Measurements from ENCODE around the gene RAB34. TPM values are rescaled to one million over a fixed set of nuclear protein-coding genes. Genes with fewer than 3 reads are reported as not detected.
A peak's percentile ranks its signal among the peaks of the same experiment; 100 is the strongest.
"Not testable (repeated sequence)": the region's sequence is repeated elsewhere in the genome, so short reads cannot be mapped to it uniquely, and the experiment has no call there.

Gene RAB34
- total RNA-seq, 1 experiment from 2014 or later = 284 TPM

DNA sequence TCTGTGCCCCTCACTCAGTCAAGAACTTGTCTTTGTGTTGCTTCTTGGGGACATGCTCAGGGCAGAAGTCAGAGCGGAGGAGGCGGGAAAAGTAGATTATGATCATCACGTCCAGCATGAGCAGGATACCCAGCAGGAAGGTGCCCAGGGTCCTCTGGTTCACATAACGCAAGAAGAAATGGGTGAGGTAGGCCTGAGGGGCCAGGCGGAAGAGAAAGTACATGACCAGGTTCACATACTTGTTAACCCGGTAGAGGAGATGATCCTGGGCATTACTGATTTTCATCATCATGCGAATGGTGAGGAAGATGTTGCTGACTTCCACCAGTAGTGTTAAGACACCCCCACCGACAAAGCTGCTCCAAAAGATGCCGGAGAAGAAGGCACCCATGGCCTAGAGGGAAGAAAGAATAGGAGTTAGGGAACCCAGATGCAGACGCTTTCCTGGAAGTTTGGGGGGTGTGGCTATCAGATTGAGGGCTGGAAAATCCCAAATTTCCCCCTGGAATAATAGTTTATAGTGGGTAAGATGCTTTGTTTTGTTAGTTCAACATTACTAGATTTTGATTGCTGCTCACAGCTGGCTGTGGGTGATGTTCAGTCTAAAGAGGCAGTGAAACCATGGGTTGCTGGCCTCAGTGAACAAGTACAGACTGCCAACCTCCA, 7.0 kb upstream of the RAB34 start:
- Histone ChIP-seq H3K27ac (ENCODE audit: low read length) (peak overlapping the region; percentile 99), H3K4me1 (ENCODE audit: control insufficient read depth, insufficient read depth, low read length) (peaks cover 39% of the 10 kb centered on the region), H3K27me3 (ENCODE audit: control insufficient read depth, insufficient read depth, low read length) (no peaks in the 10 kb centered on the region), H3K9me3 (ENCODE audit: control insufficient read depth, insufficient read depth, low read depth, low read length) (no peaks in the 10 kb centered on the region), H3K4me3 (ENCODE audit: low read depth in 2 of 2, low read length in 2 of 2) (peak overlapping the region; percentile 69 to 96), H3K36me3 (ENCODE audit: control insufficient read depth, insufficient read depth, low read length) (peaks cover 30% of the 10 kb centered on the region)
- ATAC-seq (no peak), DNase-seq (ENCODE audit: low read depth, low spot score) (no peak)
- intact Hi-C loops (cut with micrococcal nuclease; ENCODE audit: unreplicated experiment) (loop anchor here (5.0 to 10.0 kb wide), 2 partner anchors 180 to 228 kb away; partner anchors contain the start of genes DHRS13 and PHF12), in situ Hi-C loops (cut with HindIII; ENCODE audit: low pct_unique_long_range_greater_than_20kb, low sequenced_read_pairs) (no loop called here)
- POLR2A ChIA-PET = no interaction called here
- TF ChIP-seq SIN3A (IDR thresholded peaks at IDR 0.05; ENCODE audit: borderline replicate concordance, insufficient read depth, low read depth, low read length) (no peak), POLR2AphosphoS5 (IDR thresholded peaks at IDR 0.05; ENCODE audit: low read depth, low read length) (no peak)
- TF ChIP-seq, protein P1, sequence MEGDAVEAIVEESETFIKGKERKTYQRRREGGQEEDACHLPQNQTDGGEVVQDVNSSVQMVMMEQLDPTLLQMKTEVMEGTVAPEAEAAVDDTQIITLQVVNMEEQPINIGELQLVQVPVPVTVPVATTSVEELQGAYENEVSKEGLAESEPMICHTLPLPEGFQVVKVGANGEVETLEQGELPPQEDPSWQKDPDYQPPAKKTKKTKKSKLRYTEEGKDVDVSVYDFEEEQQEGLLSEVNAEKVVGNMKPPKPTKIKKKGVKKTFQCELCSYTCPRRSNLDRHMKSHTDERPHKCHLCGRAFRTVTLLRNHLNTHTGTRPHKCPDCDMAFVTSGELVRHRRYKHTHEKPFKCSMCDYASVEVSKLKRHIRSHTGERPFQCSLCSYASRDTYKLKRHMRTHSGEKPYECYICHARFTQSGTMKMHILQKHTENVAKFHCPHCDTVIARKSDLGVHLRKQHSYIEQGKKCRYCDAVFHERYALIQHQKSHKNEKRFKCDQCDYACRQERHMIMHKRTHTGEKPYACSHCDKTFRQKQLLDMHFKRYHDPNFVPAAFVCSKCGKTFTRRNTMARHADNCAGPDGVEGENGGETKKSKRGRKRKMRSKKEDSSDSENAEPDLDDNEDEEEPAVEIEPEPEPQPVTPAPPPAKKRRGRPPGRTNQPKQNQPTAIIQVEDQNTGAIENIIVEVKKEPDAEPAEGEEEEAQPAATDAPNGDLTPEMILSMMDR (IDR thresholded peaks at IDR 0.05) = no peak
- CTCF ChIA-PET = interaction anchor here (1.0 kb wide), 1 partner anchor 225 kb away, joined by 3 read pairs; no protein-coding TSS in a partner anchor
- BruUV-seq (replicated peaks) = TSS peak; percentile 90

DNA sequence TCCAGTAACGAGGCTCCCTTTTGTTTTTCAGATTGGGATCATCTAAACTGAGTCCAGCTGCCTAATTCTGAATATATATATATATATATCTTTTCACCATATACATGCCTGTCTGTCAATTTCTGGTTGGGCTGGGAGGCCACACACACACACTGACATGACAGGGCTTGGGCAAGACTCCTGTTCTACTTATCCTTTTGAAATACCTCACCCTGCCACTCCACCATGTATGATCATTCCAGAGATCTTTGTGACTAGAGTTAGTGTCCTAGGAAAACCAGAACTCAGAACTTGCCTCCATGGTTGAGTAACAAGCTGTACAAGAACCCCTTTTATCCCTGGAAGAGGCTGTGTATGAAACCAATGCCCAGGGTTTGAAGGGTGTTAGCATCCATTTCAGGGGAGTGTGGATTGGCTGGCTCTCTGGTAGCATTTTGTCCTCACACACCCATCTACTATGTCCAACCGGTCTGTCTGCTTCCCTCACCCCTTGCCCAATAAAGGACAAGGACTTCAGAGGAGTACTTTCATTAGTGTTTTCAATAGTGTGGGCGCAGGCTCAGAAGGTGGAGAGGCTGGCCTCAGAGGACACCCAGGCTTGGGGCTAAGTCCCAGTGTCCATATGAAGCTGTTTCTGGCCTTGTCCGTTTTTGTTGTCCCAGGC, 6.3 kb upstream of the RAB34 start:
- H3K9me3 ChIP-seq (ENCODE audit: control insufficient read depth, insufficient read depth, low read depth, low read length); in situ Hi-C loops (cut with HindIII; ENCODE audit: low pct_unique_long_range_greater_than_20kb, low sequenced_read_pairs); ATAC-seq; DNase-seq (ENCODE audit: low read depth, low spot score); H3K27me3 ChIP-seq (ENCODE audit: control insufficient read depth, insufficient read depth, low read length); CTCF ChIA-PET; BruUV-seq (replicated peaks): not testable (repeated sequence)
- peaks cover 35% of the 10 kb centered on the region for H3K4me1 ChIP-seq (ENCODE audit: control insufficient read depth, insufficient read depth, low read length)
- H3K4me3 ChIP-seq (ENCODE audit: low read depth in 2 of 2, low read length in 2 of 2) = peak overlapping the region; percentile 69 to 96
- H3K36me3 ChIP-seq (ENCODE audit: control insufficient read depth, insufficient read depth, low read length) = peaks cover 30% of the 10 kb centered on the region
- intact Hi-C loops (cut with micrococcal nuclease; ENCODE audit: unreplicated experiment) = loop anchor here (10.0 kb wide), 1 partner anchor 181 kb away; the partner anchor contains the start of gene DHRS13
- POLR2A ChIA-PET = interaction anchor here (0.6 kb wide), 1 partner anchor 519 kb away, joined by 3 read pairs; no protein-coding TSS in a partner anchor
- H3K27ac ChIP-seq (ENCODE audit: low read length) = peak overlapping the region; percentile 99

DNA sequence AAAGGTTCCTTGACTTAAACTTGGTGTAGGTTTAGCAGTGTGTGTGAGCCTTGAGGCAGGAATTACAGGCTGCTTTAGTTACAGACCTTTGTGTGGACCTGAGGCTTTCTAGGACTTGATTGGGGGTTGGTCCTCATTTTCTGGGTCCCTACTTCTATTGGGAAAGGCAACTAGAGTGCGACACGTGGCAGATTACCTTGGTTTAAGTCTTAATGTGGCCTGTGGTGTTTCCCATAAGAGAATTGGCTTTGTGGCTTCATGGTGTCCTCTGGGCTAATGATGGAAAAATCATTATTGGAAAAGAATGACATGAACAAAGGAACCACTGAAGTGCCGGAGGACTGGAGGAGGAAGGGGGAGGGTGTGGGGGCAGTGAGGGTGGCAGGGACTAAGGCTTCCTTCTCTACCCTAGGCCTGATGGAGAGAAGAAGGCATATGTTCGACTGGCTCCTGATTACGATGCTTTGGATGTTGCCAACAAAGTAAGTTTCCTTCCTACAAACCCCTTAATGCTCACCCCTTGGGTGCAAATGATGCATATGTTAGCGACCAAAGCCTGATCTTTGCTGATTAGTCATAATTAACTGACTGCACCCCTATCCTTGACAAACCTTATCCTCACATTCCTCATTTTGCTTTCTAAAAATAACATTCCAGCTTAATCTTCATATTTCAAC, 5.6 kb upstream of the RAB34 start:
- ATAC-seq (no peak), DNase-seq (ENCODE audit: low read depth, low spot score) (no peak)
- TF ChIP-seq POLR2AphosphoS5 (IDR thresholded peaks at IDR 0.05; ENCODE audit: low read depth, low read length) = peak; percentile 25; the same call in 1 of the 2 replicates
- TF ChIP-seq SIN3A (IDR thresholded peaks at IDR 0.05; ENCODE audit: borderline replicate concordance, insufficient read depth, low read depth, low read length) = no peak
- peaks cover 41% of the 10 kb centered on the region for H3K4me1 ChIP-seq (ENCODE audit: control insufficient read depth, insufficient read depth, low read length)
- peak overlapping the region; percentile 58 to 88 for H3K4me3 ChIP-seq (ENCODE audit: low read depth in 2 of 2, low read length in 2 of 2)
- BruUV-seq (replicated peaks) = no TSS peak
- H3K9me3 ChIP-seq (ENCODE audit: control insufficient read depth, insufficient read depth, low read depth, low read length) = no peaks in the 10 kb centered on the region
- CTCF ChIA-PET = no interaction called here
- peak overlapping the region; percentile 99 for H3K27ac ChIP-seq (ENCODE audit: low read length)
- POLR2A ChIA-PET = interaction anchor here (0.6 kb wide), 1 partner anchor 520 kb away, joined by 3 read pairs; no protein-coding TSS in a partner anchor
- H3K27me3 ChIP-seq (ENCODE audit: control insufficient read depth, insufficient read depth, low read length) = no peaks in the 10 kb centered on the region
- intact Hi-C loops (cut with micrococcal nuclease; ENCODE audit: unreplicated experiment) = loop anchor here (10.0 kb wide), 1 partner anchor 182 kb away; the partner anchor contains the start of gene DHRS13
- H3K36me3 ChIP-seq (ENCODE audit: control insufficient read depth, insufficient read depth, low read length) = peaks cover 30% of the 10 kb centered on the region
- in situ Hi-C loops (cut with HindIII; ENCODE audit: low pct_unique_long_range_greater_than_20kb, low sequenced_read_pairs) = no loop called here
